Measurements from ENCODE around the gene COL1A1. TPM values are rescaled to one million over a fixed set of nuclear protein-coding genes. Genes with fewer than 3 reads are reported as not detected.

The COL1A1 gene
- polyA plus RNA-seq, 1 donor (not counting 4 experiments of a cell fraction or from before 2014, with no cell fraction given) = 0.55 TPM

DNA sequence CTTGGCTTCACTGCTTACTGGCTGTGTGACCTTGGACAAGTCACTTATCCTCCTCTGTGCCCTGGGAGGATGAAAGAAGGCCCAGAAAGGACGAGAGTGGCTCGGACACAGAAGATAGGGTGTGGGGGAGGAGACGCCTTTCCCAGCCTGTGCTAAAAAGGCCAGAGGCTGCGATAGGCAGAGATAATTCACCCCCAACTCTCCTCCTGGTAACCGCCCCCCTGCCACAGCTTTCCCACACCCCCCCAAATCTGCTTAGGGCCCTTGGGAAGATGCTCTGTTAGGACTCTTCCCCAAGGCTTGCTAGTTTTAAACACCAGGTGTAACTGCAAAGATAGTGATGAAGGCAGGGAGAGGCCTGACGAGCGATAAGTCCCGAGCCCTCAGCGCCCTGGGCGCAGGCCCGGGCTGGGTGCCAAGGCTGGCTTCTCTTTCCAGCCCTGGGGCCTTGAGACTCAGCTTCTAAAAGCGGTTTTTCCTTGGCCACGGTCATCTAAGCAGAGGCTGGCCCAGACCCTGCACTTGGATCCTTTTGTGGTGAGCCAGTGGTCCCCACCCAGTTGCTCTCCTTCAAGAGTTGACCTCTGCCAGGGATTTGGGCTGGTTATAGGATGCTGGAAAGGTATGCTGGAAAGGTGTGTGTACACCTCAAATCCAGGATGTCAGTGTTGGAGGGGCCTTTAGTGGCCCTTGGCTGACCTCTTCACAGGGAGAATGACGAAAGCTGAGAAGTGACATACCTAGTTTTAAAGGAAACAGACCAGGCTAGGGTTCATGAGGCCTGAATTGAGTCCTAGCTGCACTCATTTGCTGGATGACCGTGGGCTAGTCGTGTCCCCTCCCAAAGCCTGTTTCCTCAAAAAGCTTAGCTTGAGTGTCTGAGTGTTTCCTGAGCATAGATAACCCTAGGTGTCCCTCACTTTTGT lies 47.5 kb downstream of the COL1A1 start:
- peaks cover 13% of the 10 kb centered on the region for H3K79me2 ChIP-seq (ENCODE audit: control insufficient read depth, insufficient read depth, low read length)
- no peak overlapping the region for H3K4me3 ChIP-seq (ENCODE audit: control insufficient read depth in 2 of 3, extremely low read depth in 1 of 3, insufficient read depth in 2 of 3, low read depth in 1 of 3, low read length in 3 of 3)
- H3K27ac ChIP-seq (ENCODE audit: control insufficient read depth, insufficient read depth, low read length) = no peak overlapping the region
- no peaks in the 10 kb centered on the region for H3K9me1 ChIP-seq (ENCODE audit: control insufficient read depth, extremely low read depth, insufficient read depth, low read length)
- no peak overlapping the region for H2AFZ ChIP-seq (ENCODE audit: control insufficient read depth, low read length)
- H3K36me3 ChIP-seq (ENCODE audit: control insufficient read depth in 2 of 2, extremely low read depth in 1 of 2, insufficient read depth in 2 of 2, low read length in 2 of 2) = no peaks in the 10 kb centered on the region
- no peak for TF ChIP-seq EZH2 (IDR thresholded peaks at IDR 0.05; ENCODE audit: low read length)
- no peaks in the 10 kb centered on the region for H3K9me3 ChIP-seq (ENCODE audit: control insufficient read depth, low read depth, low read length)
- DNase-seq (ENCODE audit: low read depth, low spot score) (no peak), FAIRE-seq (peak; percentile 5)
- no peaks in the 10 kb centered on the region for H4K20me1 ChIP-seq (ENCODE audit: control insufficient read depth, extremely low read depth, insufficient read depth, low read length)
- dilution Hi-C loops (cut with MboI; ENCODE audit: extremely low pct_ligation_motif_present, low sequenced_read_pairs) = no loop called here
- H3K4me2 ChIP-seq (ENCODE audit: control insufficient read depth, extremely low read depth, insufficient read depth, low read depth, low read length) = peak overlapping the region; percentile 19
- H3K9ac ChIP-seq (ENCODE audit: control insufficient read depth, extremely low read depth, insufficient read depth, low read length) = no peak overlapping the region
- peaks cover 33% of the 10 kb centered on the region for H3K4me1 ChIP-seq (ENCODE audit: control insufficient read depth, extremely low read depth, insufficient read depth, low read length)
- H3K27me3 ChIP-seq (ENCODE audit: control insufficient read depth, extremely low read depth, insufficient read depth, low read length) = no peaks in the 10 kb centered on the region

DNA sequence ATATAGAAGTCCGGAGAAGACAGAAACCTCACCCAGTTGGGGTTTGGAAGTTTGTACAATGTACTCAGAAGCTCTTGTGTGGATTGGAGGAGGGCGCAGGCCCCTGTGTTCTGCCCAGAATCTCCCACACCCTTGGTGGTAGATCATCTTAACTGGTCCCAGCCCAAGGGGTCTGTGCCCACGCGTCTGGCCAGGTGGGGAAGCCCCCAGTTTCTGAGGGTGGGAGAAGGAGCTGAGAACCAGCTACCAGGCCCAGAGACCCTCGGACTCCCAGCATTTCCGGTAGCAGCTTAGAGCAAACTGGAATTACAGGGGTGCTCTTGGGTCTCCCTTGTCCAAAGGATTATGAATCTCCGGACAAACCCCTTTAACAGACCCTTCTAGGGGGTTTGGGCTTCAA lies 48.7 kb downstream of the COL1A1 start:
- no peak overlapping the region for H3K4me2 ChIP-seq (ENCODE audit: control insufficient read depth, extremely low read depth, insufficient read depth, low read depth, low read length)
- no peak overlapping the region for H2AFZ ChIP-seq (ENCODE audit: control insufficient read depth, low read length)
- H3K4me1 ChIP-seq (ENCODE audit: control insufficient read depth, extremely low read depth, insufficient read depth, low read length) = peaks cover 42% of the 10 kb centered on the region
- H3K9me3 ChIP-seq (ENCODE audit: control insufficient read depth, low read depth, low read length) = no peaks in the 10 kb centered on the region
- TF ChIP-seq, protein P1, sequence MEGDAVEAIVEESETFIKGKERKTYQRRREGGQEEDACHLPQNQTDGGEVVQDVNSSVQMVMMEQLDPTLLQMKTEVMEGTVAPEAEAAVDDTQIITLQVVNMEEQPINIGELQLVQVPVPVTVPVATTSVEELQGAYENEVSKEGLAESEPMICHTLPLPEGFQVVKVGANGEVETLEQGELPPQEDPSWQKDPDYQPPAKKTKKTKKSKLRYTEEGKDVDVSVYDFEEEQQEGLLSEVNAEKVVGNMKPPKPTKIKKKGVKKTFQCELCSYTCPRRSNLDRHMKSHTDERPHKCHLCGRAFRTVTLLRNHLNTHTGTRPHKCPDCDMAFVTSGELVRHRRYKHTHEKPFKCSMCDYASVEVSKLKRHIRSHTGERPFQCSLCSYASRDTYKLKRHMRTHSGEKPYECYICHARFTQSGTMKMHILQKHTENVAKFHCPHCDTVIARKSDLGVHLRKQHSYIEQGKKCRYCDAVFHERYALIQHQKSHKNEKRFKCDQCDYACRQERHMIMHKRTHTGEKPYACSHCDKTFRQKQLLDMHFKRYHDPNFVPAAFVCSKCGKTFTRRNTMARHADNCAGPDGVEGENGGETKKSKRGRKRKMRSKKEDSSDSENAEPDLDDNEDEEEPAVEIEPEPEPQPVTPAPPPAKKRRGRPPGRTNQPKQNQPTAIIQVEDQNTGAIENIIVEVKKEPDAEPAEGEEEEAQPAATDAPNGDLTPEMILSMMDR (optimal IDR thresholded peaks at IDR 0.05 in 1 of 3, IDR thresholded peaks at IDR 0.05 in 1 of 3, conservative IDR thresholded peaks at IDR 0.05 in 1 of 3; ENCODE audit: extremely low read depth in 1 of 3, insufficient read depth in 2 of 3, low read length in 3 of 3) = no peak
- TF ChIP-seq EZH2 (IDR thresholded peaks at IDR 0.05; ENCODE audit: low read length) = no peak
- no peak for FAIRE-seq
- H3K27me3 ChIP-seq (ENCODE audit: control insufficient read depth, extremely low read depth, insufficient read depth, low read length) = no peaks in the 10 kb centered on the region
- H3K27ac ChIP-seq (ENCODE audit: control insufficient read depth, insufficient read depth, low read length) = no peak overlapping the region
- H3K9ac ChIP-seq (ENCODE audit: control insufficient read depth, extremely low read depth, insufficient read depth, low read length) = no peak overlapping the region
- dilution Hi-C loops (cut with MboI; ENCODE audit: extremely low pct_ligation_motif_present, low sequenced_read_pairs) = no loop called here
- DNase-seq (ENCODE audit: low read depth, low spot score) = no peak
- peaks cover 23% of the 10 kb centered on the region for H3K79me2 ChIP-seq (ENCODE audit: control insufficient read depth, insufficient read depth, low read length)
- peaks cover 10% of the 10 kb centered on the region for H4K20me1 ChIP-seq (ENCODE audit: control insufficient read depth, extremely low read depth, insufficient read depth, low read length)
- no peak overlapping the region for H3K4me3 ChIP-seq (ENCODE audit: control insufficient read depth in 2 of 3, extremely low read depth in 1 of 3, insufficient read depth in 2 of 3, low read depth in 1 of 3, low read length in 3 of 3)
- H3K36me3 ChIP-seq (ENCODE audit: control insufficient read depth in 2 of 2, extremely low read depth in 1 of 2, insufficient read depth in 2 of 2, low read length in 2 of 2) = peaks cover 0 to 4% of the 10 kb centered on the region in 2 experiments
- H3K9me1 ChIP-seq (ENCODE audit: control insufficient read depth, extremely low read depth, insufficient read depth, low read length) = no peaks in the 10 kb centered on the region

Data from keratinocyte (primary cell).